Mesenchymal stem cell (in vitro differentiated cells and primary cell): ENCODE measurements around the gene NES.

Experiments used
- DNase-seq: peaks from one replicate; pipeline ENCODE4 v3.0.0-alpha.2; 2013
- H2AFZ ChIP-seq: one replicate; pipeline ENCODE4 v1.6.1; 2013; ENCODE audit warnings: low read depth, mild to moderate bottlenecking, control low read depth, inconsistent platforms, low read length, moderate library complexity
- H2AK5ac ChIP-seq: 2 replicates; pipeline ENCODE4 v1.6.1; 2013; ENCODE audit warnings: low read length, moderate library complexity, mild to moderate bottlenecking, inconsistent platforms; ENCODE audit not compliant: severe bottlenecking
- H2BK120ac ChIP-seq: one replicate; pipeline ENCODE4 v1.6.1; 2013; ENCODE audit warnings: low read depth, mild to moderate bottlenecking, inconsistent platforms, low read length, moderate library complexity
- H2BK12ac ChIP-seq, 2 experiments: one replicate each; pipeline ENCODE4 v1.6.1; 2013; ENCODE audit warnings: inconsistent platforms in 2 of 2, low read length in 2 of 2, mild to moderate bottlenecking in 2 of 2, moderate library complexity in 2 of 2, control low read depth in 1 of 2
- H2BK15ac ChIP-seq: one replicate; pipeline ENCODE4 v1.6.1; 2013; ENCODE audit warnings: mild to moderate bottlenecking, low read depth, inconsistent platforms; ENCODE audit not compliant: poor library complexity, severe bottlenecking
- H2BK5ac ChIP-seq: 2 replicates; pipeline ENCODE4 v1.6.1; 2013; ENCODE audit warnings: low read depth, mild to moderate bottlenecking, low read length, control low read depth, inconsistent platforms; ENCODE audit not compliant: poor library complexity, severe bottlenecking
- H3K14ac ChIP-seq, 2 experiments: one replicate each; pipeline ENCODE4 v1.6.1; 2013; ENCODE audit warnings: inconsistent platforms in 2 of 2, low read length in 2 of 2, control low read depth in 1 of 2, mild to moderate bottlenecking in 1 of 2, moderate library complexity in 1 of 2
- H3K18ac ChIP-seq, 2 experiments: one replicate each; pipeline ENCODE4 v1.6.1; 2013; ENCODE audit warnings: inconsistent platforms in 2 of 2, low read length in 2 of 2, control low read depth in 1 of 2, low read depth in 1 of 2, mild to moderate bottlenecking in 1 of 2
- H3K23ac ChIP-seq, 2 experiments: one replicate each; pipeline ENCODE4 v1.6.1; 2013; ENCODE audit warnings: inconsistent platforms in 2 of 2, low read length in 2 of 2, mild to moderate bottlenecking in 2 of 2, moderate library complexity in 2 of 2, control low read depth in 1 of 2
- H3K27ac ChIP-seq: 2 replicates; pipeline ENCODE4 v1.5.1; 2013; ENCODE audit warnings: mild to moderate bottlenecking, moderate library complexity, low read length, control low read depth, inconsistent platforms; ENCODE audit not compliant: poor library complexity, severe bottlenecking
- H3K27me3 ChIP-seq, 2 experiments: 2 replicates each; pipeline versions ENCODE4 v1.6.1 to v1.7.0; 2013; ENCODE audit warnings: low read length in 2 of 2, mild to moderate bottlenecking in 2 of 2, moderate library complexity in 2 of 2, control low read depth in 1 of 2, inconsistent platforms in 1 of 2; ENCODE audit not compliant: control insufficient read depth in 1 of 2, insufficient read depth in 1 of 2
- H3K36me3 ChIP-seq, 2 experiments: 2 replicates each; pipeline versions ENCODE4 v1.6.1 to v1.7.0; 2013; ENCODE audit warnings: low read length in 2 of 2, control low read depth in 1 of 2, inconsistent platforms in 1 of 2, low read depth in 1 of 2, mild to moderate bottlenecking in 1 of 2; ENCODE audit not compliant: insufficient read depth in 2 of 2, control insufficient read depth in 1 of 2
- H3K4ac ChIP-seq, 2 experiments: one replicate each; pipeline ENCODE4 v1.6.1; 2013; ENCODE audit warnings: inconsistent platforms in 2 of 2, low read length in 2 of 2, mild to moderate bottlenecking in 2 of 2, moderate library complexity in 2 of 2, control low read depth in 1 of 2, low read depth in 1 of 2
- H3K4me1 ChIP-seq: 2 replicates; pipeline ENCODE4 v1.6.1; 2013; ENCODE audit warnings: low read depth, low read length, control low read depth; ENCODE audit not compliant: control insufficient read depth, insufficient read depth
- H3K4me2 ChIP-seq: 2 replicates; pipeline ENCODE4 v1.6.1; 2013; ENCODE audit warnings: low read length, mild to moderate bottlenecking, inconsistent platforms; ENCODE audit not compliant: poor library complexity, severe bottlenecking
- H3K4me3 ChIP-seq, 2 experiments: 2 replicates each; pipeline versions ENCODE4 v1.5.1 to v1.7.0; 2013; ENCODE audit warnings: low read length in 2 of 2, mild to moderate bottlenecking in 2 of 2, control low read depth in 1 of 2, low read depth in 1 of 2; ENCODE audit not compliant: insufficient read depth in 1 of 2
- H3K79me1 ChIP-seq: replicated peaks from 2 replicates; pipeline ENCODE4 v1.6.1; 2013; ENCODE audit warnings: mild to moderate bottlenecking, control low read depth, low read length, inconsistent platforms; ENCODE audit not compliant: poor library complexity, severe bottlenecking
- H3K9ac ChIP-seq: 2 replicates; pipeline ENCODE4 v1.7.0; 2013; ENCODE audit warnings: mild to moderate bottlenecking, low read length, moderate library complexity
- H3K9me3 ChIP-seq: 2 replicates; pipeline ENCODE4 v1.7.0; 2013; ENCODE audit warnings: mild to moderate bottlenecking, low read length; ENCODE audit not compliant: control insufficient read depth
- H4K8ac ChIP-seq: one replicate; pipeline ENCODE4 v1.6.1; 2013; ENCODE audit warnings: inconsistent platforms, mild to moderate bottlenecking, low read length, moderate library complexity
- H4K91ac ChIP-seq: one replicate; pipeline ENCODE4 v1.6.1; 2013; ENCODE audit warnings: mild to moderate bottlenecking, low read length, inconsistent platforms
- WGBS: methylation state at CpG from one replicate; pipeline ENCODE4 v1.1.7; 2013; ENCODE audit warnings: mixed read lengths; 5-methylcytosine and 5-hydroxymethylcytosine counted together

The NES gene

DNA sequence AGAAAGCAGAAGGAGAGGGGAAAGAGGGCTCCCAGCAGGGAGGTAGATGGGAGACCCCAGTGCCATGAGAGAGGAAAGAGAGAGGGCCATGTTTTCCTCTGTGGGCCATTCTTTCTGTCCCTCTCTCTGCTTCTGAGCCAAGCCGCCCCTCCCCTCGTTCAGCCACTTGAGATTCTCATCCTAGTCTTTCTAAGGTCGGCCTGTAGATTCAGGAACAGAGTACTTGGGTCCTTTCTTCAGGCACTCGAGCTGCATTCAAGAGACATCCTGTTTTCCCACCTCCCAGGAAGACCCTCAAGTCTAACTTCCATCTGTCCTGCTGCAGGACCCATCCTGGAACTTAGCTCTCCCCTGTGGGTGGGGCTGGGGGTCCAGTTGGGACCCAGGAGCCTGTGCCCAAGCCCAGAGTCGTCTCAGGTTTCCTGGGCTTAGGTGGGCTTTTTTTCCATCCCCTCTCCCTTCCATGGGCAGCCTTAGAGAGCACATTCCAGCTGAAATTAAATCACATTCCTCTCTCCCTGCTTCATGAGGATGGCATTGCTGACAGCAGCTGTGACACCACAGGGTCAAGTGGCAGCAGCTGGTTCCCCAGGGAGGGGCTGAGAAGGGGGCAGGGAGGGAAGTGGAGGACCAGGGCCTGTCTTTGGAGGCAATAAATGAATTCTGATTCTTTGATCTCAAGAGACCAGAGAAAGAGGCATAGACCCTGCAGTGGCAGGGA is 13.0 kb downstream of the NES start:
- H2BK120ac ChIP-seq: peak overlapping the region; percentile 83
- H3K4me1 ChIP-seq: peaks cover 60% of the 10 kb centered on the region
- H3K23ac ChIP-seq: peak overlapping the region in 1 of 2 experiments; percentile 94
- H3K27ac ChIP-seq: peak overlapping the region; percentile 90
- peak overlapping the region; percentile 73 for H2AK5ac ChIP-seq
- no peaks in the 10 kb centered on the region for H3K27me3 ChIP-seq
- no peak overlapping the region for H2AFZ ChIP-seq
- no peak overlapping the region for H3K4me3 ChIP-seq
- peak overlapping the region; percentile 20 for H3K4me2 ChIP-seq
- H3K9me3 ChIP-seq: no peaks in the 10 kb centered on the region
- peak overlapping the region in 1 of 2 experiments; percentile 87 for H3K14ac ChIP-seq
- peak overlapping the region; percentile 76 to 81 for H2BK12ac ChIP-seq
- peak overlapping the region; percentile 69 to 92 for H3K18ac ChIP-seq
- peak overlapping the region; percentile 7 for H3K9ac ChIP-seq
- peak overlapping the region; percentile 90 for H4K8ac ChIP-seq
- 1% methylated on average over 5 of the region's 5 CpGs for WGBS
- no peak overlapping the region for H2BK5ac ChIP-seq
- H4K91ac ChIP-seq: peak overlapping the region; percentile 91
- H2BK15ac ChIP-seq: peak overlapping the region; percentile 96
- peak; percentile 74 for DNase-seq
- peak overlapping the region; percentile 86 to 95 for H3K4ac ChIP-seq
- peaks cover 0 to 7% of the 10 kb centered on the region in 2 experiments for H3K36me3 ChIP-seq
- H3K79me1 ChIP-seq: peaks cover 2% of the 10 kb centered on the region

DNA sequence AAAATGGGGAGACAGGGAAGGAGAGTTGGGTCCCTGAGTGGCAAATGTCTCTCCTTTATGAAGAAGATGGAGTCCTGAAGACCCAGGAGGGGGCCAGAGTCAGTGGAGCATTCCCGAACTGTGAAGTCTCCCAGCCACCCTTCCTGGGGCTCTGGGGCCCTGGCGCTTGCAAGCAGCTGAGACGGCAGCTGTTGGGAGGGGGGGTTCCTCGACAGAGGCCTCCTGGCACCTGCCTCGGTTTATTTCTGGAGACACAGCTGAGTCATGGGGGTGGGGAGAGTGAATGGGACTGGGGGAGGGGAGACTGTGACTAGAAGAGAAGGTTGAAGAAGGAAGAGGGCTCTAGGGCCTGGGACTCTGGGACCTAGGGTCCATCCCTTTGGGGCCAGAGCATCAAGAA is 14.0 kb downstream of the NES start:
- peak overlapping the region; percentile 83 for H2BK120ac ChIP-seq

GRCh38 chr1:156662800-156663055 is 14.5 kb downstream of the NES start:
- Histone ChIP-seq H3K9me3 (no peaks in the 10 kb centered on the region), H4K91ac (peak overlapping the region; percentile 77), H3K18ac (peak overlapping the region; percentile 49 to 65), H3K4me3 (no peak overlapping the region), H3K4me2 (no peak overlapping the region), H2BK12ac (peak overlapping the region; percentile 26 to 60), H3K36me3 (peaks cover 0 to 2% of the 10 kb centered on the region in 2 experiments), H2BK15ac (peak overlapping the region; percentile 97), H2AFZ (no peak overlapping the region), H3K23ac (no peak overlapping the region), H3K27me3 (peaks cover 0 to 8% of the 10 kb centered on the region in 2 experiments), H3K9ac (no peak overlapping the region), H3K4me1 (peaks cover 58% of the 10 kb centered on the region), H3K14ac (no peak overlapping the region), H2AK5ac (peak overlapping the region; percentile 15), H2BK120ac (peak overlapping the region; percentile 83), H2BK5ac (no peak overlapping the region), H3K27ac (peak overlapping the region; percentile 90), H3K79me1 (peaks cover 9% of the 10 kb centered on the region), H4K8ac (peak overlapping the region; percentile 16), H3K4ac (peak overlapping the region; percentile 82 to 95)
- DNase-seq: no peak
- WGBS: 84% methylated on average over 5 of the region's 5 CpGs

More for the DNA sequence above, 14.0 kb downstream of the NES start:
- Histone ChIP-seq H3K4me2 (no peak overlapping the region), H3K23ac (no peak overlapping the region), H3K9ac (no peak overlapping the region), H3K36me3 (peaks cover 0 to 2% of the 10 kb centered on the region in 2 experiments), H4K8ac (peak overlapping the region; percentile 76), H2AK5ac (peak overlapping the region; percentile 91), H2BK12ac (peak overlapping the region; percentile 26 to 60), H2AFZ (no peak overlapping the region), H3K9me3 (no peaks in the 10 kb centered on the region), H3K4ac (peak overlapping the region; percentile 66 to 95), H2BK5ac (no peak overlapping the region), H3K4me1 (peaks cover 57% of the 10 kb centered on the region), H3K4me3 (no peak overlapping the region), H2BK15ac (no peak overlapping the region), H4K91ac (peak overlapping the region; percentile 86), H3K18ac (peak overlapping the region; percentile 49 to 65), H3K14ac (peak overlapping the region in 1 of 2 experiments; percentile 45), H3K27me3 (peaks cover 0 to 3% of the 10 kb centered on the region in 2 experiments), H3K27ac (peak overlapping the region; percentile 90), H3K79me1 (peaks cover 9% of the 10 kb centered on the region)
- WGBS: 2% methylated on average over 5 of the region's 5 CpGs
- DNase-seq: peak; percentile 68

- Histone ChIP-seq H4K91ac (peak overlapping the region; percentile 96), H3K9ac (peak overlapping the region; percentile 60), H2BK5ac (peak overlapping the region; percentile 85), H2AK5ac (peak overlapping the region; percentile 97), H2BK15ac (peak overlapping the region; percentile 97), H3K4me3 (no peak overlapping the region), H3K4ac (peak overlapping the region; percentile 93 to 97), H2BK12ac (peak overlapping the region; percentile 99), H3K14ac (peak overlapping the region; percentile 48 to 84), H3K23ac (no peak overlapping the region), H3K27me3 (peaks cover 1 to 9% of the 10 kb centered on the region in 2 experiments), H3K9me3 (no peaks in the 10 kb centered on the region), H3K4me2 (no peak overlapping the region), H4K8ac (peak overlapping the region; percentile 39), H3K27ac (peak overlapping the region; percentile 90), H3K36me3 (peaks cover 0 to 2% of the 10 kb centered on the region in 2 experiments), H2BK120ac (peak overlapping the region; percentile 93), H2AFZ (no peak overlapping the region), H3K4me1 (peaks cover 60% of the 10 kb centered on the region), H3K79me1 (peaks cover 9% of the 10 kb centered on the region), H3K18ac (peak overlapping the region; percentile 94 to 98)
- WGBS: 23% methylated on average over 12 of the region's 12 CpGs
- peak; percentile 86 for DNase-seq
Observed at GRCh38 chr1:156662005-156662799, 15.0 kb downstream of the NES start.
